GM12878 (cell line): ENCODE measurements around the gene PTPN14. TPM values are rescaled to one million over a fixed set of nuclear protein-coding genes. Genes with fewer than 3 reads are reported as not detected.

Experiments
- ATAC-seq: fragments of 200-7000 bp; cut with Tn5 transposase; 3 replicates; pipeline ENCODE4 v1.9.1; 2020; ENCODE audit warnings: mild to moderate bottlenecking, moderate library complexity
- BruUV-seq: library from RNA; stranded (reverse); fragments of 400-500 nt; replicated peaks from 2 replicates; lab custom pipeline; 2021; lab: Mats Ljungman, UMichigan
- CTCF ChIA-PET: fragments of 300-600 bp; sonication (Branson Sonifier 250); formaldehyde crosslinking; extraction: SDS; loops from one replicate; lab custom pipeline; 2021; ENCODE audit warnings: inconsistent platforms; lab: Yijun Ruan, JAX
- POLR2A ChIA-PET: fragments of 350-600 bp; formaldehyde crosslinking; extraction: SDS; loops from one replicate; lab custom pipeline; 2021; ENCODE audit warnings: inconsistent platforms; lab: Charles Lee
- RAD21 ChIA-PET: fragments of 300-600 bp; sonication (Branson Sonifier 250); formaldehyde crosslinking; loops from one replicate; lab custom pipeline; 2023; ENCODE audit warnings: antibody characterized with exemption; ENCODE audit not compliant: unreplicated experiment; lab: Charles Lee
- SMC1A ChIA-PET: fragments of 300-600 bp; sonication (Branson Sonifier 250); formaldehyde crosslinking; loops from one replicate; lab custom pipeline; 2023; ENCODE audit not compliant: unreplicated experiment, uncharacterized antibody; lab: Charles Lee
- DNase-seq: peaks from one replicate; pipeline ENCODE4 v3.0.0-alpha.2; 2011; ENCODE audit warnings: low read depth, low spot score
- FAIRE-seq: peaks from 3 replicates; lab custom pipeline; 2011; peaks lifted over from hg19 to GRCh38; lab: Jason Lieb, UNC
- H2AFZ ChIP-seq: 2 replicates; pipeline ENCODE4 v1.6.0; 2011; ENCODE audit warnings: low read depth, low read length, control low read depth; ENCODE audit not compliant: control insufficient read depth
- H3K27ac ChIP-seq: 2 replicates; pipeline ENCODE4 v1.5.1; 2011; ENCODE audit warnings: control low read depth; ENCODE audit not compliant: control insufficient read depth, insufficient read depth
- H3K27me3 ChIP-seq, 2 experiments: replicated peaks in 1 of 2; 2 replicates each; pipeline versions ENCODE4 v1.6.0 to v1.6.1; 2011; ENCODE audit warnings: low read length in 1 of 2; ENCODE audit not compliant: control insufficient read depth in 2 of 2, insufficient read depth in 2 of 2
- H3K36me3 ChIP-seq, 2 experiments: 2 replicates each; pipeline ENCODE4 v1.5.1; 2011; ENCODE audit warnings: low read length in 1 of 2; ENCODE audit not compliant: control insufficient read depth in 2 of 2, insufficient read depth in 2 of 2
- H3K4me1 ChIP-seq: 2 replicates; pipeline ENCODE4 v1.6.1; 2011; ENCODE audit warnings: mild to moderate bottlenecking, low read length, moderate library complexity, mixed read lengths; ENCODE audit not compliant: control insufficient read depth, insufficient read depth
- H3K4me2 ChIP-seq: 2 replicates; pipeline ENCODE4 v1.6.0; 2011; ENCODE audit warnings: control low read depth; ENCODE audit not compliant: control insufficient read depth, insufficient read depth
- H3K4me3 ChIP-seq: fragments of 200-600 bp; sonication (generic); 2 replicates; pipeline ENCODE4 v1.5.1; 2016
- H3K79me2 ChIP-seq: 2 replicates; pipeline ENCODE4 v1.6.0; 2011; ENCODE audit warnings: low read length; ENCODE audit not compliant: control insufficient read depth, insufficient read depth
- H3K9ac ChIP-seq: 2 replicates; pipeline ENCODE4 v1.8.0; 2011; ENCODE audit warnings: low read length, control low read depth, mixed read lengths; ENCODE audit not compliant: control insufficient read depth, insufficient read depth
- H3K9me3 ChIP-seq: replicated peaks from 3 replicates; pipeline ENCODE4 v1.5.1; 2011; ENCODE audit warnings: mild to moderate bottlenecking, low read length; ENCODE audit not compliant: control insufficient read depth, insufficient read depth
- H4K20me1 ChIP-seq: 2 replicates; pipeline ENCODE4 v1.6.0; 2011; ENCODE audit not compliant: control insufficient read depth, insufficient read depth
- EP300 ChIP-seq, 2 experiments: fragments of 150-350 bp in 1 of 2; IDR thresholded peaks; 2 replicates each; pipeline ENCODE4 v1.6.1; 2011 to 2012; ENCODE audit warnings: low read depth in 2 of 2, low read length in 2 of 2, borderline replicate concordance in 1 of 2, improper control_type of control experiment in 1 of 2, inconsistent platforms in 1 of 2; ENCODE audit not compliant: control insufficient read depth in 1 of 2
- EZH2 ChIP-seq: IDR thresholded peaks from 2 replicates; pipeline ENCODE4 v1.6.1; 2012; ENCODE audit warnings: low read depth, mild to moderate bottlenecking, control low read depth, inconsistent platforms, low read length, borderline replicate concordance; ENCODE audit not compliant: control insufficient read depth
- IRF4 ChIP-seq: IDR thresholded peaks from 2 replicates; pipeline ENCODE4 v1.6.1; 2011; ENCODE audit warnings: low read depth, low read length
- MTA2 ChIP-seq: fragments of 450-650 bp; IDR thresholded peaks from 2 replicates; pipeline ENCODE4 v1.6.1; 2016; ENCODE audit warnings: low read depth, mild to moderate bottlenecking, moderate library complexity
- MYC ChIP-seq: IDR thresholded peaks from 2 replicates; pipeline ENCODE4 v1.6.1; 2011; ENCODE audit warnings: mild to moderate bottlenecking, low read length, moderate library complexity, inconsistent platforms; ENCODE audit not compliant: insufficient read depth, insufficient replicate concordance, insufficient read length, severe bottlenecking
- NFIC ChIP-seq: IDR thresholded peaks from 2 replicates; pipeline ENCODE4 v1.6.1; 2012; ENCODE audit warnings: low read depth, mild to moderate bottlenecking, inconsistent platforms, low read length, moderate library complexity
- NR2F1 ChIP-seq: fragments of 450-650 bp; conservative IDR thresholded peaks from 2 replicates; pipeline ENCODE4 v1.6.1; 2017; ENCODE audit warnings: mild to moderate bottlenecking
- SMAD1 ChIP-seq: fragments of 450-650 bp; IDR thresholded peaks from 2 replicates; pipeline ENCODE4 v1.6.1; 2018; ENCODE audit warnings: mild to moderate bottlenecking, low read depth; ENCODE audit not compliant: partially characterized antibody
- SP1 ChIP-seq: IDR thresholded peaks from one replicate; pipeline ENCODE4 v1.6.1; 2011; ENCODE audit warnings: low read depth, low read length
- TCF3 ChIP-seq: IDR thresholded peaks from 2 replicates; pipeline ENCODE4 v1.6.1; 2012; ENCODE audit warnings: low read depth, mild to moderate bottlenecking, low read length, borderline replicate concordance; ENCODE audit not compliant: insufficient read depth
- ZNF24 ChIP-seq: fragments of 450-650 bp; IDR thresholded peaks from 2 replicates; pipeline ENCODE4 v1.6.1; 2017; ENCODE audit warnings: antibody characterized with exemption, mild to moderate bottlenecking
- WGBS: methylation state at CpG from one replicate; pipeline ENCODE4 v1.1.6; 2016; ENCODE audit warnings: low lambda C conversion rate; ENCODE audit not compliant: insufficient replicate concordance, insufficient coverage; ENCODE audit errors: missing lambda C conversion rate; 5-methylcytosine and 5-hydroxymethylcytosine counted together
- in situ Hi-C: fragments of 300-500 bp; cut with MboI; formaldehyde crosslinking; loops from 9 replicates; pipeline ENCODE4 v1.14.3; 2018; ENCODE audit warnings: mixed read lengths
- intact Hi-C: fragments of 100-400 bp; cut with micrococcal nuclease; formaldehyde crosslinking; loops from one replicate; pipeline ENCODE4 v1.14.2; 2022; ENCODE audit not compliant: unreplicated experiment
- polyA plus RNA-seq, 11 experiments: library from polyadenylated mRNA; depleted of rRNA in 4 of 11; unstranded in 6 of 11; stranded (reverse) in 5 of 11; fragments of >200 nt; fragmentation: Nextera tagmentation in 4 of 11; fragmentation: Illumina TruSeq in 1 of 11; extraction: Ambion mirVana in 4 of 11; extraction: Trizol in 1 of 11; gene quantifications; 1 replicate in 1 of 11; 2 replicates in 10 of 11; pipeline versions ENCODE4 v1.2.1 to v1.2.3, GENCODE V29; 2011 to 2016; ENCODE audit warnings: inconsistent platforms in 2 of 11, missing spikeins in 2 of 11, low read depth in 1 of 11
- total RNA-seq, 4 experiments: library from RNA; depleted of rRNA in 3 of 4; stranded (reverse); fragments of >200 nt in 3 of 4; fragmentation: Illumina TruSeq in 1 of 4; extraction: Trizol in 1 of 4; gene quantifications; 2 replicates each; pipeline versions ENCODE4 v1.2.1 to v1.2.3, GENCODE V29; 2013 to 2021
- TF ChIP-seq, protein P1 (sequence below): IDR thresholded peaks from 2 replicates; pipeline ENCODE4 v1.6.1; 2011; ENCODE audit warnings: borderline replicate concordance, low read depth, mild to moderate bottlenecking, moderate library complexity, low read length; ENCODE audit not compliant: insufficient read depth, poor library complexity, severe bottlenecking
- TF ChIP-seq, protein P2 (sequence below): IDR thresholded peaks from 2 replicates; pipeline ENCODE4 v1.6.1; 2012; ENCODE audit warnings: low read depth, low read length, improper control_type of control experiment
- TF ChIP-seq, protein P3 (sequence below): fragments of 450-650 bp; conservative IDR thresholded peaks from 2 replicates; pipeline ENCODE4 v1.6.1; 2017; ENCODE audit warnings: mild to moderate bottlenecking, moderate library complexity
- TF ChIP-seq, protein P4 (sequence below): IDR thresholded peaks from 2 replicates; pipeline ENCODE4 v1.6.1; 2012; ENCODE audit warnings: low read length, inconsistent platforms

The PTPN14 gene
- total and polyA plus RNA-seq, 10 of the 15 experiments (the other 5 are each of a cell fraction or from before 2014, with no cell fraction given) = 0.05 to 5.1 (median 0.44) TPM

DNA sequence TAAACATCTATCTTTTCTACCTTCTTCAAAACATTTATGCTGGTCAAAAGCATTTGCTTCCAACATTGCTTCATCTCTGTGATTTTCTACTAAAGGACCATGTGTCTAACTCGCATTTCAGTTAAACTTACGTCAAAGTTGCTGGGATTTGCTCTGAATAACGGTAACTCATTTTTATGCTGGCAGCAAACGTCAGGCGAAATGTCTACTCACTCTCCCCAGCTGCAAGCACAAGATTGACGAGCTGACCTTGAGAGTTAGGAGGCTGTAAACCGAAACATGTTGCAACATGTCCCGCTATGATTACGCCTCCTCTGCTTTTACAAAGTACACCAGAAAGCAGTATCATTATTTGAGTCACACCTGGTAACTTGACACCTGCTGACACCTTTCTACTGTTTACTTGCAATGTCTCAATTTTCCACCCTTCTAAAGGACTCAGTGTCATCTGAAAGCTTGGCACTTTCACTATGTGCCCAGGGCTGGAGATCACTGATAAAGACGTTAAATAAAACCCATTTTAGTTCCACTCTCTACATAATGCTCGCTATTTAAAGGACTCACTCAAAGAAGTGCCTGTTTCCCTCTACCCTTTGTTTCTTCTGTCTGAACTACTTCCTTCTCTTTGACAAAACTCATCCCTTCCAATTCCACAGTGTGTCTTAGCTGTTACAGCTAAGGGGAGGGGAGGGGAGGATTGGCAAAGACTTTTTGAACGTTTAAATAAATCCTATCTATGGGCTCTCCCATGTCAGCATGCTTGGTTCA is 111.9 kb downstream of the PTPN14 start:
- H3K27me3 ChIP-seq = no peaks in the 10 kb centered on the region
- intact Hi-C loops = loop anchor here (5.0 kb wide), 1 partner anchor 118 kb away; no protein-coding TSS in a partner anchor
- H3K9ac ChIP-seq = peak overlapping the region; percentile 43
- ATAC-seq (peak; percentile 85), DNase-seq (peak; percentile 60), FAIRE-seq (peak; percentile 84)
- SMC1A ChIA-PET = interaction anchor here (0.7 to 3.5 kb wide), 35 partner anchors 10 to 145 kb away, joined by 3 to 30 read pairs (median 5); no protein-coding TSS in a partner anchor
- H2AFZ ChIP-seq = peak overlapping the region; percentile 82
- H3K79me2 ChIP-seq = no peaks in the 10 kb centered on the region
- peak overlapping the region; percentile 0; the same call in 1 of the 2 replicates for H3K4me3 ChIP-seq
- in situ Hi-C loops = no loop called here
- POLR2A ChIA-PET = interaction anchor here (0.5 to 2.0 kb wide), 14 partner anchors 12 to 1482 kb away, joined by 3 to 8 read pairs (median 4); no protein-coding TSS in a partner anchor
- WGBS = 8% methylated on average over 12 of the region's 12 CpGs
- H4K20me1 ChIP-seq = no peaks in the 10 kb centered on the region
- RAD21 ChIA-PET = interaction anchor here (0.7 to 3.3 kb wide), 28 partner anchors 9 to 145 kb away, joined by 3 to 23 read pairs (median 5); no protein-coding TSS in a partner anchor
- TSS peak; percentile 89 for BruUV-seq
- CTCF ChIA-PET = interaction anchor here (0.7 to 2.2 kb wide), 12 partner anchors 12 to 109 kb away, joined by 3 to 9 read pairs (median 4); no protein-coding TSS in a partner anchor
- H3K4me1 ChIP-seq = peaks cover 12% of the 10 kb centered on the region
- H3K9me3 ChIP-seq = no peaks in the 10 kb centered on the region; the same call in 2 of the 3 replicates
- H3K27ac ChIP-seq = peak overlapping the region; percentile 43
- H3K36me3 ChIP-seq = no peaks in the 10 kb centered on the region
- peak overlapping the region; percentile 73 for H3K4me2 ChIP-seq
- TF ChIP-seq, protein P1, sequence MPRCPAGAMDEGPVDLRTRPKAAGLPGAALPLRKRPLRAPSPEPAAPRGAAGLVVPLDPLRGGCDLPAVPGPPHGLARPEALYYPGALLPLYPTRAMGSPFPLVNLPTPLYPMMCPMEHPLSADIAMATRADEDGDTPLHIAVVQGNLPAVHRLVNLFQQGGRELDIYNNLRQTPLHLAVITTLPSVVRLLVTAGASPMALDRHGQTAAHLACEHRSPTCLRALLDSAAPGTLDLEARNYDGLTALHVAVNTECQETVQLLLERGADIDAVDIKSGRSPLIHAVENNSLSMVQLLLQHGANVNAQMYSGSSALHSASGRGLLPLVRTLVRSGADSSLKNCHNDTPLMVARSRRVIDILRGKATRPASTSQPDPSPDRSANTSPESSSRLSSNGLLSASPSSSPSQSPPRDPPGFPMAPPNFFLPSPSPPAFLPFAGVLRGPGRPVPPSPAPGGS = peak; percentile 72
- TF ChIP-seq NR2F1 = peak; percentile 77
- TF ChIP-seq MTA2 = peak; percentile 86
- no peak for TF ChIP-seq EZH2
- no peak for TF ChIP-seq MYC
- TF ChIP-seq NFIC = peak; percentile 53; the same call in 1 of the 2 replicates
- TF ChIP-seq, protein P2, sequence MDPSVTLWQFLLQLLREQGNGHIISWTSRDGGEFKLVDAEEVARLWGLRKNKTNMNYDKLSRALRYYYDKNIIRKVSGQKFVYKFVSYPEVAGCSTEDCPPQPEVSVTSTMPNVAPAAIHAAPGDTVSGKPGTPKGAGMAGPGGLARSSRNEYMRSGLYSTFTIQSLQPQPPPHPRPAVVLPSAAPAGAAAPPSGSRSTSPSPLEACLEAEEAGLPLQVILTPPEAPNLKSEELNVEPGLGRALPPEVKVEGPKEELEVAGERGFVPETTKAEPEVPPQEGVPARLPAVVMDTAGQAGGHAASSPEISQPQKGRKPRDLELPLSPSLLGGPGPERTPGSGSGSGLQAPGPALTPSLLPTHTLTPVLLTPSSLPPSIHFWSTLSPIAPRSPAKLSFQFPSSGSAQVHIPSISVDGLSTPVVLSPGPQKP = no peak
- TF ChIP-seq EP300 (IDR thresholded peaks at IDR 0.05; ENCODE audit: borderline replicate concordance in 1 of 2, control insufficient read depth in 1 of 2, low read depth in 2 of 2, low read length in 2 of 2) = peak; percentile 77 to 83; a peak in 3 of 4 replicates
- TF ChIP-seq, protein P3, sequence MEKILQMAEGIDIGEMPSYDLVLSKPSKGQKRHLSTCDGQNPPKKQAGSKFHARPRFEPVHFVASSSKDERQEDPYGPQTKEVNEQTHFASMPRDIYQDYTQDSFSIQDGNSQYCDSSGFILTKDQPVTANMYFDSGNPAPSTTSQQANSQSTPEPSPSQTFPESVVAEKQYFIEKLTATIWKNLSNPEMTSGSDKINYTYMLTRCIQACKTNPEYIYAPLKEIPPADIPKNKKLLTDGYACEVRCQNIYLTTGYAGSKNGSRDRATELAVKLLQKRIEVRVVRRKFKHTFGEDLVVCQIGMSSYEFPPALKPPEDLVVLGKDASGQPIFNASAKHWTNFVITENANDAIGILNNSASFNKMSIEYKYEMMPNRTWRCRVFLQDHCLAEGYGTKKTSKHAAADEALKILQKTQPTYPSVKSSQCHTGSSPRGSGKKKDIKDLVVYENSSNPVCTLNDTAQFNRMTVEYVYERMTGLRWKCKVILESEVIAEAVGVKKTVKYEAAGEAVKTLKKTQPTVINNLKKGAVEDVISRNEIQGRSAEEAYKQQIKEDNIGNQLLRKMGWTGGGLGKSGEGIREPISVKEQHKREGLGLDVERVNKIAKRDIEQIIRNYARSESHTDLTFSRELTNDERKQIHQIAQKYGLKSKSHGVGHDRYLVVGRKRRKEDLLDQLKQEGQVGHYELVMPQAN = no peak
- peak; percentile 29; the same call in 1 of the 2 replicates for TF ChIP-seq TCF3
- peak; percentile 57 for TF ChIP-seq SMAD1
- TF ChIP-seq IRF4 = peak; percentile 75; the same call in 1 of the 2 replicates
- TF ChIP-seq SP1 = no peak
- TF ChIP-seq, protein P4, sequence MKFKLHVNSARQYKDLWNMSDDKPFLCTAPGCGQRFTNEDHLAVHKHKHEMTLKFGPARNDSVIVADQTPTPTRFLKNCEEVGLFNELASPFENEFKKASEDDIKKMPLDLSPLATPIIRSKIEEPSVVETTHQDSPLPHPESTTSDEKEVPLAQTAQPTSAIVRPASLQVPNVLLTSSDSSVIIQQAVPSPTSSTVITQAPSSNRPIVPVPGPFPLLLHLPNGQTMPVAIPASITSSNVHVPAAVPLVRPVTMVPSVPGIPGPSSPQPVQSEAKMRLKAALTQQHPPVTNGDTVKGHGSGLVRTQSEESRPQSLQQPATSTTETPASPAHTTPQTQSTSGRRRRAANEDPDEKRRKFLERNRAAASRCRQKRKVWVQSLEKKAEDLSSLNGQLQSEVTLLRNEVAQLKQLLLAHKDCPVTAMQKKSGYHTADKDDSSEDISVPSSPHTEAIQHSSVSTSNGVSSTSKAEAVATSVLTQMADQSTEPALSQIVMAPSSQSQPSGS = peak; percentile 40; the same call in 1 of the 2 replicates
- no peak for TF ChIP-seq ZNF24
